NCI-H69 (cell line): ENCODE measurements around the gene FAM193A.
"Not testable (repeated sequence)": the region's sequence is repeated elsewhere in the genome, so short reads cannot be mapped to it uniquely, and the experiment has no call there.

Experiments used
- DNase-seq: peaks from one replicate; lab custom pipeline; 2025; lab: John Stamatoyannopoulos, UW

The FAM193A gene

DNA sequence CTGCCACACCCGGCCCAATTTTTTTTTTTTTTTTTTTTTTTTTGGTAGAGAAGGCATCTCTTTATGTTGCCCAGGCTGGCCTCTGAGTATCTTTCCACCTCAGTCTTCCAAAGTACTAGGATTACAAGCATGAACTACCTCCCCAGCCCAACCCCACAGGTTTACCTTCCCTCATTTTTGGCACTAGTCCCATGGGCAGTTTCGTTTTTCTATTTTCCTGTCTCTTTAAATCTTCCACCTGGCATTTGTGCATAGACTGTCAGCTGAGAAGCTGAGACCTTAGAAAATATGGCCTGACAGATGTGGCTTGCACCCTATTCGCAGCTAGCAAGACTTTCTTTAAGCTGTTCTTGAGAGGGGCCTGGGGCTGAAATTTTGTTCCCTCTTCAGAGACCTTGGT, 191.8 kb downstream of the FAM193A start:
- DNase-seq, result peak; percentile 7

- no peak for DNase-seq
Measured at GRCh38 chr4:2728806-2729532, 192.5 kb downstream of the FAM193A start.

DNA sequence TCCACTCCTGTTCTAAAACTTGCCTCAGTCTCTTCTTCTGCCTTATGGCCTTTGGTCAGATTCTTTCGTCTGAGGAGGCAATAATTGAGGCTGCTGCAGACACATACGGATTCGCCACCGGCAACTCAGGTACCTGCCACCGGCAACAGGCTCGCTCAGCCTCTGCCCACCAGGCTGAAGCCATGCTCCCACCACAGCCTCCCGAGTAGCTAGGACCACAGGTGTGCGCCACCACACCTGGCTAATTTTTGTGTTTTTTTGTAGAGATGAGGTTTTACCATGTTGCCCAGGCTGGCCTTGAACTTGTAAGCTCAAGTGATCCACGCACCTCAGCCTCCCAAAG, 193.1 kb downstream of the FAM193A start:
- no peak for DNase-seq

DNA sequence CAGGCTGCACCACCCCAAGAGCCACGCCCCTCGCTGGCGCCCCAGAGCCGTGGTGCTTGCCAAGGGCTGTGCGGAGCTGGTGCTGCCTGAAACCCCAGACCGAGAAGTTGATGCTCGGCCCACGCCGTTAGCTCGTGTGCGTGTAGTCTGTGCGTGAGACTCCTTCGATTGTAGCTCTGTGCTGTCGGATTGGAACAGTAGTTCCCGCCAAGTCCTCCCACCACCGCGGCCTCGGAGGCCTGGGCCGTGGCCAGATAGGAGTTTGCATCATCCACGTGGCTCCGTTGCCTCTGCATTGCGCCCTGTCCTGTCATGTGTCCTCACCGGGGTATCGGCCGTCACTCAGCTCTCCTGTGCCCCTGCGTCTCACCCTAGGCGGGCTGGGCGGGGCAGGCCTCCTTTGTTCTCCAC, 195.5 kb downstream of the FAM193A start:
- DNase-seq, result no peak

- no peak for DNase-seq
Measured at GRCh38 chr4:2732526-2732925, 196.1 kb downstream of the FAM193A start.

DNA sequence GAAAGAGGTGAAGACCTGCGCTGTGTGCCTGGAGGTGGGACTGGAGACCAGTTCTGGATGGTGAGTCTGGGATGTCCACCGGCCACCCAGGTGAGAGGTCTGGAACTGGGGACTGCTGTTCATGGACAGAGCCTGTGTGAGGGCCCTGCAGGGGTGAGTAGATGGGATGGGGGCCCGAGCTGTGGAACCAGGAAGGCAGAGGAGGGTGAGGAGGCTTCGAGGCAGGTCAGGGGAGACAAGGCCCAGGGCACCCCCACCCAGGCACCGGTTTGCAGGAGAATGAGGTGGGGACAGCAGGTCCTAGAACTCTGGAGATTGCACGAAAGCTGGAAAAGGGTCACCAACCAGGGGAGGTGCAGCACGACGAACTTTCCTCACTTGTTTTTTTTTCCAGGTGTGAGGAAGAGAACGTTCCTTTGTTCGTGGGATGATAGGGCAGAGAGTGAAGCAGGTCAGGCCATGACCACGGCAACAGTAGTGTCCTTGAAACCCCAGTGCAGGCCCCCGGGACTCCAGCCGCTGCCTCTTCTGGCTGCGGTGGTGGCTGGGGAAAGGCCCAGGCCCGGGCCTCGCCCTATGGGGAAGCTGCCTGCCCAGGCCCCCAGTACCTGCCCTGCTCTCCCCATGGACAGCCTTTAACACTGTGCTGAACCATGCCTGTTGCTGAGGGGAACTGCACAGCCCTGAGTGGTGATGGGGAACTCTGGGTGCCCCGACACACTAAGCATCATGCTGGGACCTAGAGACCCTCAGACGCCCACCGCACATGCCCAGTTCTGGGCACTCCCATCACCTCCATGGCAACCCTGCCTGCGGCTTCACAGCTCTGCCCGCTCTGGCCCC, 196.8 kb downstream of the FAM193A start:
- no peak for DNase-seq

- no peak for DNase-seq
Measured at GRCh38 chr4:2733844-2734574, 197.6 kb downstream of the FAM193A start.

- peak; percentile 22 for DNase-seq
Measured at GRCh38 chr4:2734612-2735011, 198.2 kb downstream of the FAM193A start.

GRCh38 chr4:2735869-2736268, 199.4 kb downstream of the FAM193A start:
- no peak for DNase-seq

DNA sequence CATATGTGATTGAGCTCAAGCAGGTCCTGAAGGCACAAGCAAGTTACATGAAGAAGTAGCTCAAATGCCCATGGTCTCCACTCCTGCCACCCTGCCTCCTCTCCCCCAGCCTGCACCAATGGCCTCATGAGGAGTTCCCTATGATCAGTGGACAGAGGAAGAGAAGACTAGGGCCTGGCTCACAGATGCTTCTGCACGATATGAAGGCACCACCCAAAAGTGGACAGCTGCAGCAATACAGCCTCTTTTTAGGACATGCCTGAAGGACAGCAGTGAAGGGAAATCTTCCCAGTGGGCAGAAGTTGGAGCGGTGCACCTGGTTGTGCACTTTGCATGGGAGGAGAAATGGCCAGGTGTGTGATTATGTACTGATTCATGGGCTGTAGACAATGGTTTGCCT, 201.8 kb downstream of the FAM193A start:
- DNase-seq, result not testable (repeated sequence)

- DNase-seq, result no peak
Measured at GRCh38 chr4:2741626-2742025, 205.2 kb downstream of the FAM193A start.

DNA sequence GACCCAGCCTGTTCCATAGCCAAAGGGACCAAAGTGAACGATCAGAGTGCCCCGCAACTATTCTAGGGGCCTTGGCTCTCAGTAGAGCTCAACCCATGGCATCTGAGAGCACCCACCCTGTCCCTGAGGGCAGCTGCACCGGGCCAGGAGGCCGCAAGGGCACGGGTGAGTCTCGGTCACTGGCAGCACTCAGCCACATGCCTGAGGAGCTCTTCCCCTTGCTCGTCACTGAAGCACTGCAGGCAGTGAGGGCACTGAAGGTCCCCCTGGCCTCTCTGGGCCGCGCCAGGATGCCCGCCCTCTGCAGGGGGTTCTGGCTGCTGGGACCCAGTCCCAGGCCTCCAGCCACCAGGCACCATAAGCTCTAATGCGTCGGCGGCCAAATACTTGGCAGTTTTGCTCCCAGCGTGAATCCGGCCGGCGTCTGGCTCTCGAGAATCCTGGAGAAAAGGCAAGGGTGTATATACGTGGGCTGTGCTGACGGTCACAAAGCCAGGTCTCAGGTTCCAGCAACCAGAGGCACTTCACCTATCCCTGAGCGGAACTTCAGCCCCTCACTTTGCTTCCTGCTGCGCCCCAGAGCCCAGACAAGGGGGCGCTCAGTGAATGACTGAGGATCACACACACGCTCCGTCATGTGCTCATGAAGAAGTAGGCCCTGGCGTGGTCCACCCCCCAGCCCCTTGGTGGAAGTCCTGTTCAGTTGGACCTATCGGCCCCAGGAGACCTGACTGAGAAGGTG, 205.8 kb downstream of the FAM193A start:
- DNase-seq, result no peak

DNA sequence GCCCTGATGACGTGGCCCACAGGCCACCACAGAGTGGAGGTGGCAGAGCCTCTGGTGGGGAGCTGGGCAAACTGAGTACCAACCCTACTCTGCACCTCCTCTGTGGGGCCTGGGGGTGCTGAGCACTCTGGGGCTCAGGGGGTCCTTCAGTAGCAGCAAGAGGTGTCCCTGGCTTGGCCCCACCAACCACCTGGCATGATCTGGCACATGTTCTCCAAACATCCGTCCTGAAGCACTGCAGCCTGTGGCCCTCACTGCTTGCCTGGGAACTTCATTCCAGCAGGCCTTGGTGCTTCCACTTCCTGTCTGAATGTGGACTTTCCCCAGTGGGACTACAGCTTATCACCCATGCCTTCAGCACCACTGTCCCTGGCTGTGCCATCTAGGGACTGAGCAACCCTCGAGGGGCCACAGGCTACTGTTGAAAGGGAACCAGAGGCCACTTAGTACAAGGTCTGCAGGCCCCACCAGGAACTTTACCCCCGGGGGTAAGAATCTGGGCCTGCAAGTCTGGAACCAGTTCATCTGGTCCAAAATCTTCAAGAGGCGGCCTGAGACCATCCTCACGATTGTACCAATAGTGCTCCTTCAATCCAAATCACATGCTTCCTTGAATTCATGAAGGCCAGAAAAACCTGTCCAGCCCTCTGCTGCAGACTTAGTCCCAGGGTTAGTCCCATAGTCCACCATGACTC, 206.5 kb downstream of the FAM193A start:
- no peak for DNase-seq

DNA sequence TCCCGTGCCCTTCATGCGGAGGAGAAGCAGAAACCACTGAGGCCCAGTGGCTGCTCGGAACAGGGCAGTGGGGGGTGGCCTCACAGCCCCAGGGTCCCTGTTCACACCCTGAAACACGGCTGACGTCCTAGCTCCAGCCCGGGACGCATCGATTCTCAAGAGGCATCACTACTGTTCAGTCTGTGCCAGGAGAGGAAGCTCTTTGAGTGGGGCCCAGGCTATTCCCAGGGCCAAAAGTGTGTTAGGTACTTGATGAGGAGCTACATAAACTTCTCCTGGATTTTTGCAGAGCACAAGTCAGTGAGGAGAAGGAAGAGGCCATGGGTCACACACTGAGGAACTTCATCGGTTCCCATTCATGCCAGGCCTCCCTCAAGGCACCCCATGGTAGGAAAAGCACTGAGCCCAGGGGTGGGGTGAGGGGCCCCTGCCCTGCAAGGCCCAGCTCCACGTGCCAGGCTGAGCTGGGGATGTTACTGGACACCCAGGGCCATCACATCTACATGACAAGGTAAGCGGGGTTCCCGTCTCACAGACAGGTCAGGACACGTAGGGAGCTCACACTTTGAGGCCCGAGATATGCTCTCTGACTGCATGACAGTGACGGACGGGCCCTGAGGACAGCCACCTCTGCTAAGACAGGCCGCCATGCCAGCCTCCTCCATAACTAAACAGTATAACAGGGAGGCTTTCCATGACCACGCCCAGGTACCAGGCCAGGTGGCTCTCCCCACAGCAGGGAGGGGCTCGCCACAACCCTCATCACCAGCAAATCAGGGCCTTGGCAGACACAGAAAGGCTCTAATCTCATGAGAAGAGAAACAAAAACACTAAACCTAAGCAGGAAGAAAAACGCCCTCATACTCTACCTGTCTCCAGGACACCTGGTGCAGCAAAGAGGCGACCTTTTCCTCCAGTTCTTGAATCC, 207.3 kb downstream of the FAM193A start:
- no peak for DNase-seq

DNA sequence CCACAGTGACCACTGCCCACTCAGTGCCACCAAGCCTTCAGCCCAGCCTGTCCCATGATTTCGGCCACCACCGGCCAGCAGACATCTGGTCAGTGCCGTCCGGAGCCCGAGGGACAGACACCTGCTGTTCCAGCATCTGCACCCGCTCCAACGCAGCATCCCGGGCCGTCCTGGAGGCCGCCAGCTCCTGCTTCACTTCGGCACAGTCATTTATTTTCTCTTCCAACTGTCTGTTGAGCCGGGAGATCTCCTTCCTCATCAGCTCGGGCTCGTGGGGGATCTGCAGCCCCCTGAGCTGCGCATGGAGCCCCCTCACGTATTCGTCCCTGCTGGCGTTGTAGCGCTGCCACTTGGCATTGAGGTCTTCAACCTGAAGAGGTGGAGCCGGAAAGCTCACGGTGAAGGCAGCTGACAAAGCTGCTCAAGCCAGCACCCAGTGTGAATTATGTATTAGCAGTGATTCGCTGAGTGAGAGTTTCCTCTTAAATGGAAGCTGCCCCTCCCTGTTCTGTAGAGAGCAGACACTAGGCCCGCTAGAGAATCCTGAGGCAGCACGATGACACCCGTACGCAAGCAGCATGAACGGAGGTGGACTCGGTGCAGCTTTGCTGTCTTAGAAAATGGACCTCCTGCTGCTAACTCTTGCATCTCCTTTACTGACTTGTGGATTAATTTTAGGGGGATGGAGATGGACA, 208.3 kb downstream of the FAM193A start:
- DNase-seq, result no peak

GRCh38 chr4:2745516-2745915, 209.1 kb downstream of the FAM193A start:
- no peak for DNase-seq

GRCh38 chr4:2745981-2746806, 209.7 kb downstream of the FAM193A start:
- no peak for DNase-seq

GRCh38 chr4:2746891-2747695, 210.6 kb downstream of the FAM193A start:
- no peak for DNase-seq
